Stimulated activated CD4-positive, alpha-beta T cell treated with anti-CD3 and anti-CD28 coated beads, Interleukin-1b, Interleukin-23, amount 100 ng/mL, for 24 hours (primary cell): ENCODE measurements around the gene POFUT1.
"Not testable (repeated sequence)": the region's sequence is repeated elsewhere in the genome, so short reads cannot be mapped to it uniquely, and the experiment has no call there.

ENCODE experiments used
- DNase-seq, 4 experiments: peaks; one replicate each; pipeline ENCODE4 v3.0.0-alpha.2; 2020; ENCODE audit warnings: low read depth in 4 of 4, low spot score in 1 of 4

The POFUT1 gene

GRCh38 chr20:32188376-32189122, 19.1 kb upstream of the POFUT1 start:
- no peak for DNase-seq

GRCh38 chr20:32189123-32189410, 18.6 kb upstream of the POFUT1 start:
- no peak for DNase-seq

- no peak for DNase-seq
These were observed 17.7 kb upstream of the POFUT1 start for GRCh38 chr20:32189691-32190615.

GRCh38 chr20:32190616-32191415, 16.9 kb upstream of the POFUT1 start:
- no peak for DNase-seq

- no peak for DNase-seq
These were observed 16.3 kb upstream of the POFUT1 start for GRCh38 chr20:32191422-32191821.

GRCh38 chr20:32191873-32192272, 15.8 kb upstream of the POFUT1 start:
- DNase-seq, result no peak

- DNase-seq, result no peak
These were observed 15.0 kb upstream of the POFUT1 start for GRCh38 chr20:32192698-32193097.

- not testable (repeated sequence) for DNase-seq
These were observed 14.3 kb upstream of the POFUT1 start for GRCh38 chr20:32193336-32193735.

- no peak for DNase-seq
These were observed 13.7 kb upstream of the POFUT1 start for GRCh38 chr20:32193996-32194395.

GRCh38 chr20:32195581-32195980, 12.1 kb upstream of the POFUT1 start:
- DNase-seq, result no peak

GRCh38 chr20:32196613-32197012, 11.1 kb upstream of the POFUT1 start:
- not testable (repeated sequence) for DNase-seq

GRCh38 chr20:32197136-32197535, 10.5 kb upstream of the POFUT1 start:
- not testable (repeated sequence) for DNase-seq

GRCh38 chr20:32199006-32199405, 8.7 kb upstream of the POFUT1 start:
- DNase-seq, result no peak

- no peak for DNase-seq
These were observed 6.2 kb upstream of the POFUT1 start for GRCh38 chr20:32201296-32201976.

GRCh38 chr20:32201977-32202363, 5.7 kb upstream of the POFUT1 start:
- no peak for DNase-seq

- DNase-seq, result no peak
These were observed 4.1 kb upstream of the POFUT1 start for GRCh38 chr20:32203356-32204204.

GRCh38 chr20:32204205-32205109, 3.2 kb upstream of the POFUT1 start:
- DNase-seq, result peak; percentile 44 to 75 (median 67)

GRCh38 chr20:32205110-32205842, 2.4 kb upstream of the POFUT1 start:
- no peak for DNase-seq
